Fibroblast of pulmonary artery (primary cell): Measurements from ENCODE around the gene SGK2.

Source experiments
- DNase-seq: peaks from one replicate; pipeline ENCODE4 v3.0.0-alpha.2; 2010; ENCODE audit warnings: low read depth
- H3K4me3 ChIP-seq: replicated peaks from 2 replicates; pipeline ENCODE4 v1.5.1; 2011; ENCODE audit warnings: low read depth, mild to moderate bottlenecking, control low read depth, low read length, moderate library complexity
- TF ChIP-seq, protein P1 (sequence below): IDR thresholded peaks from 2 replicates; pipeline ENCODE4 v1.5.1; 2011; ENCODE audit warnings: mild to moderate bottlenecking, control low read depth, low read length, inconsistent platforms; ENCODE audit errors: missing control alignments

SGK2 gene

DNA sequence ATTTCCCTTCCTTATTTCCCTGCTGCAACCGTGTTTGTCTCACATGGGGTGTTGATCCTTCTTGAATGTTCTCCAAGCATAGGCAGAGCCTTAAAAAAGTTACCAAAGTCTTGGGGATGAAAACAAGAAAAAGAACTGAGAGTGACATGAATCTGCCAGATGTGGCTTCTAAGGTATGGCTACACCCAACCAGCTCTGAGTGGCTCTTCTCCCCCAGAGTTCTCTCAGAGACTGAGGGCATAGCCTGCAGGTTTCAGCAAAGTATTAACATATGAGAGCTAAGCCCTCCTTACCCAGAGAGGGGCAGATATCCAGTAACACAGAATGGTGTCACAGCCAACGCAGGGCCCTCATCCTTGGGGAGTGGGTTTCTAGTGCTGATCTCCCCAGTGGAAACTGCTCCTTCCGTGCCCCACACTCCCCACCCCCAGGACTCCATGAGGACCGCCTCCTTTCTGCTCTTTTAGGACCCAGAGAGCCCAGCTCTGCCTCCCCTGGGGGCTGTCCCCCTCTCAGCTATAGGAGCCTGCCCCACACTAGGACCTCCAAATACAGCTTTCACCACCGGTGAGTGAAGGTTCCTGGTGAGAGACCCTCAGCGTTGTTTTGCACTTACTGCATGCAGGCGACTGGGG, 23.3 kb upstream of the SGK2 start:
- H3K4me3 ChIP-seq, result no peak overlapping the region
- TF ChIP-seq, protein P1, sequence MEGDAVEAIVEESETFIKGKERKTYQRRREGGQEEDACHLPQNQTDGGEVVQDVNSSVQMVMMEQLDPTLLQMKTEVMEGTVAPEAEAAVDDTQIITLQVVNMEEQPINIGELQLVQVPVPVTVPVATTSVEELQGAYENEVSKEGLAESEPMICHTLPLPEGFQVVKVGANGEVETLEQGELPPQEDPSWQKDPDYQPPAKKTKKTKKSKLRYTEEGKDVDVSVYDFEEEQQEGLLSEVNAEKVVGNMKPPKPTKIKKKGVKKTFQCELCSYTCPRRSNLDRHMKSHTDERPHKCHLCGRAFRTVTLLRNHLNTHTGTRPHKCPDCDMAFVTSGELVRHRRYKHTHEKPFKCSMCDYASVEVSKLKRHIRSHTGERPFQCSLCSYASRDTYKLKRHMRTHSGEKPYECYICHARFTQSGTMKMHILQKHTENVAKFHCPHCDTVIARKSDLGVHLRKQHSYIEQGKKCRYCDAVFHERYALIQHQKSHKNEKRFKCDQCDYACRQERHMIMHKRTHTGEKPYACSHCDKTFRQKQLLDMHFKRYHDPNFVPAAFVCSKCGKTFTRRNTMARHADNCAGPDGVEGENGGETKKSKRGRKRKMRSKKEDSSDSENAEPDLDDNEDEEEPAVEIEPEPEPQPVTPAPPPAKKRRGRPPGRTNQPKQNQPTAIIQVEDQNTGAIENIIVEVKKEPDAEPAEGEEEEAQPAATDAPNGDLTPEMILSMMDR, result no peak
- no peak for DNase-seq

DNA sequence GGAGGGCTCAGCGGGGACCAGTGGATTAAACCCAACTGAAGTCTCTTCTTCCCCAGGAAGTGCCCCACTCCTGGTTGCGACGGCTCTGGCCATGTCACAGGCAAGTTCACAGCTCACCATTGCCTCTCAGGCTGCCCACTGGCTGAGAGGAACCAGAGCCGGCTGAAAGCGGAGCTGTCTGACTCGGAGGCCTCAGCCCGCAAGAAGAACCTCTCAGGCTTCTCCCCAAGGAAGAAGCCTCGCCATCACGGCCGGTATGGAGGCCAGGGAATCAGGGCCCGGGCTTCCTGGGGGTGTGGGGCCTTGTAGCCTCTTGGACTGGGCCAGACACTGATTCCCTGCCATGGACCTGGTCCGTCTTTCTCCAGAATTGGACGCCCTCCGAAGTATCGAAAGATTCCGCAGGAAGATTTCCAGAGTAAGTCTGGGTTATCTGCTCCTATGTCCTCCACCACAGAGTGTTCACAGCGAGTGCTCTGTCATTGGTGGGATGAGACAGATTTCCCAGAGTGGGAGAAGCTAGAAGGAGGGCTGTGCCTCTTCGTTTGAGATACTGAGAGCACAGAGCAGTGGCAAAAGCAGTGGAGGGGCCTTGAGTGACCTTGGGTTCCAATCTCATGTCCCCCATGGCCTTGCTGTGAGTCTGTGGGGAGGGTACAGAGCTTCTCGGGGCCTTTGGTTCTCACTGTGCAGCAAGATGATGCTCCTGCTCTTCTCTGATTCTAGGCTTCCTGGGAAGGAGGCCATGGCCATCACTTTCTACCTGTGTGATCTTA, 22.6 kb upstream of the SGK2 start:
- TF ChIP-seq, protein P1, result no peak
- H3K4me3 ChIP-seq, result no peak overlapping the region
- no peak for DNase-seq

DNA sequence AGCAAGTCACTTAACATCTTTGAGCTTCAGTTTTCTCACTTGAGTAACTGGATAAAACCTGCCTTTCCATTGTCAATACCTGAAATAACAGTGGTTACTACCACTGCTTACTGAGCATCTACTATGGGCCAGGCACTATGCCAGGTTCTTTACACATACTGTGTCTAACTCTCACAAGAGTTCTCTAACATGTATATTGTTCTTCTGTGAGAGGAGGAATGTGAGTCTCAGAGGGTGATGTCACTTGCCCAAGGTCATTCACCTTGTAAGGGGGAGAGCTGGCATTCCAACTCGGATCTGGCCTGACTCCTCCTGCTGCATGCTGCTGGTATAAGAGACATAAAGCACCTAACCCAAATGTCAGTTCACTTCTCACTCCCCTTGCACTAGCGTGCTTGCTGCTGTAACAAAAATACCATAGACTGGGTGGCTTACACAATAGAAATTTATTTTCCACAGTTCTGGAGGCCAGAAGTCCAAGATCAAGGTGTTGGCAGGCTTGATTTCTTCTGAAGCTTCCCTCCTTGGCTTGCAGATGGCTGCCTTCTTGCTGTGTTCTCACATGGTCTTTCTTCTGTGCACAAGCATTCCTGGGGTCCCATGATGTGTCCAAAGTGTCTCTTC, 21.9 kb upstream of the SGK2 start:
- TF ChIP-seq, protein P1, result peak; percentile 2

DNA sequence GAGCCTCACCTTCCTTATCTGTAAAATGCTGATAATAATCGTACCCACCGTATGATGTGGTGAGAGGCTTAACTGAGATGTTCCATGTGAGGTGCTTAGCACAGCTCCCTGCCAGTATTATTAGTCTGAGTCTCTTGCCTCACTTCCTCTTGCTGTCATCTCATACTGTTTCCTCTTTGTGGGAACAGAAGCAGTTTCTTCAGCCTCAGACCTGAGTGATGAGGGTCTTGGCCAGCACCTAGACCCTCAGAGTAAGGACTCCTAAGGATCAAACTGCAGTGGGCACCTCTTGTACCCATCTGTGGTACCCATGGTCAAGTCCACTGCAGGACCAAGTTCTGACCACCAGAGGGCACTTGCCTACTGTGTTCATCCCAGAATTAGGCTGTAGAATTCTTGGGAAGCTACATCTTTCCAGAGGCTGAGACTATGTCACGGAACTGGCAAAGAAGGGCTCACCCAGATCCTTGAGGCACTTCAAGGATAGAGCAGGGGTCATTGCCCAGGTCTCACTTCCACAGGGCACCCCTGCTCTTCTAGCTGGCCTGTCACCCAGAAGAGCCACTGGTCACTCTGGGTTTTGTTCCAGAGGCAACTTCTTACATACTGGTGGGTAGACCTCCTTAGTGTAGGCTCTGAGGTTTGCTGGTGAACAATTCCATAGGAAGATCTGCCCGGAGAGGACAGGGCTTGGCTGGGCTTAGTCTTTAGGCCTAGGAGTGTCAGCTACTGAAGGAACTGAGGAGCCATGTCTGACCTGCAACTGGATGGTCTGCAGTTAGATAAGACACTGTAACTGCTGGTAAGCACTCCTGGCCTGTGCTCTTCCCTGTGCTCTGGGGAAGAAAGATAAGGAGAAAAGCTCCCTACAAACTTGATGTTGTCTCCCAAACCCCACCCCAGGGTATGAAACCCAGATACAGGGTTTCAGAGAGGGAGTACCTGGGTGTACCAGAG, 20.6 kb upstream of the SGK2 start:
- no peak overlapping the region for H3K4me3 ChIP-seq
- peak; percentile 75 for DNase-seq
- TF ChIP-seq, protein P1, result no peak

More for the DNA sequence above, 21.9 kb upstream of the SGK2 start:
- peak; percentile 76 for DNase-seq
- H3K4me3 ChIP-seq, result no peak overlapping the region

DNA sequence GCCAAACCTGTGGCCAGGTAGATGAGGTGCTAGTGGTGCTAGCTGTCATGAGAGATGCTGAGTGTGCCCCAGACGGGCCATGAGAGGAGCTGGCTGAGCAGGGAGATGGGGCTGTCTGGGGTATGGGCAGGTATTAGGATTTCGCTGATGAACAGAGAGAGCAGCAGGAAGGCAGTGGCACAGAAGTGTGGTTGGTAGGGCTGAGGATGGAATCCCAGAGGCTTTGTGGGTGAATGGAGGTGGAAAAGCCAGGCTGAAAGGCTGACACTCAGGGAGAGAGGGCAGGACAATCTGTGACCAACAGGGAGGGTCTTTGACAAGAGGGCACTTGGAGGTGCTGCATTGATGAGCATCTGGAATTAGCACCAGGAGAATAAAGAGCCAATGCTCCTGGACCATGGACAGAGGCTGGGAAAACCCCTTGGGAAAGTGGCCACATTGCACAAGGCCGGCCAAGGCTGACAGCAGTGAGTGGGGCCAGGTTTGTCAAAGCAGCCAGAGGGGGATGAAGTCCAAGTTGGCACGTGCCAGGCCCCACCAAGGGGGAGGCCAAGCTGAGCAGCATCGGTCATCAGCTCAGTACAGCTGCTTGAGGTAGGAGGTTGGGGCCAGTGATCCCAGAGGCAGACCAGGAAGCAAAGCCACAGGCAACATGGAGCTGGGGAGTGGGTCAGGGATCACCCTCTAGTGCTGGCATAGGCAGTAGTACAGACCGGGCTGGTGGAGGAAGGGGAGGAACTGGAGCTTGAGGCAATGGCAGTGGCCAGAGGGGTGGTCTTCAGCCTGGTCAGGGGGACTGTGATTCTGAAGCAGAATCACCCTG, 19.7 kb upstream of the SGK2 start:
- H3K4me3 ChIP-seq, result no peak overlapping the region
- TF ChIP-seq, protein P1, result no peak
- DNase-seq, result peak; percentile 26
